HepG2 (cell line): Measurements from ENCODE around the gene PHF2. TPM values are rescaled to one million over a fixed set of nuclear protein-coding genes. Genes with fewer than 3 reads are reported as not detected.

ENCODE experiments used
- CBX1 ChIP-seq: IDR thresholded peaks from one replicate; pipeline ENCODE4 v1.6.1; 2016; ENCODE audit warnings: antibody characterized with exemption, low read depth
- CREB1 ChIP-seq, 2 experiments: fragments of 450-650 bp in 1 of 2; IDR thresholded peaks; 2 replicates each; pipeline ENCODE4 v1.6.1; 2016 to 2017; ENCODE audit warnings: control low read depth in 1 of 2, mild to moderate bottlenecking in 1 of 2, missing compliant biosample characterization in 1 of 2, missing genetic modification characterization in 1 of 2
- GZF1 ChIP-seq: sonication (generic); formaldehyde crosslinking; IDR thresholded peaks from 2 replicates; pipeline ENCODE4 v1.5.1; 2020; ENCODE audit warnings: mild to moderate bottlenecking, missing genetic modification reagents
- HMG20A ChIP-seq: IDR thresholded peaks from 2 replicates; pipeline ENCODE4 v1.6.1; 2016; ENCODE audit warnings: borderline replicate concordance
- HNRNPL ChIP-seq: fragments of 200-400 bp; formaldehyde crosslinking; IDR thresholded peaks from 2 replicates; pipeline ENCODE4 v1.6.1; 2017; ENCODE audit warnings: mild to moderate bottlenecking, low read depth, low read length
- KLF15 ChIP-seq: sonication (generic); formaldehyde crosslinking; IDR thresholded peaks from 2 replicates; pipeline ENCODE4 v1.8.1; 2023; ENCODE audit warnings: borderline replicate concordance, mild to moderate bottlenecking, inconsistent platforms, missing genetic modification reagents, mixed read lengths
- LBX2 ChIP-seq: sonication (generic); formaldehyde crosslinking; IDR thresholded peaks from 2 replicates; pipeline ENCODE4 v1.5.0; 2020; ENCODE audit warnings: missing genetic modification reagents, mild to moderate bottlenecking, borderline replicate concordance
- MXI1 ChIP-seq: IDR thresholded peaks from 3 replicates; pipeline ENCODE4 v1.6.1; 2012; ENCODE audit warnings: low read depth, low read length, inconsistent platforms, borderline replicate concordance
- NR0B2 ChIP-seq: sonication (generic); formaldehyde crosslinking; IDR thresholded peaks from 2 replicates; pipeline ENCODE4 v1.4.0; 2020; ENCODE audit warnings: mild to moderate bottlenecking, missing genetic modification reagents
- ONECUT2 ChIP-seq: sonication (generic); formaldehyde crosslinking; IDR thresholded peaks from 2 replicates; pipeline ENCODE4 v1.4.0; 2020; ENCODE audit warnings: missing genetic modification reagents
- SNAPC4 ChIP-seq: sonication (generic); formaldehyde crosslinking; IDR thresholded peaks from 2 replicates; pipeline ENCODE4 v1.4.0; 2020; ENCODE audit warnings: mild to moderate bottlenecking, missing genetic modification reagents
- XBP1 ChIP-seq: sonication (generic); formaldehyde crosslinking; IDR thresholded peaks from 2 replicates; pipeline ENCODE4 v1.5.0; 2020; ENCODE audit warnings: missing genetic modification reagents
- YEATS2 ChIP-seq: sonication (generic); formaldehyde crosslinking; IDR thresholded peaks from 2 replicates; pipeline ENCODE4 v1.4.0; 2020; ENCODE audit warnings: missing genetic modification reagents, borderline replicate concordance
- ZFP36L2 ChIP-seq: sonication (generic); formaldehyde crosslinking; IDR thresholded peaks from 2 replicates; pipeline ENCODE4 v1.4.0; 2020; ENCODE audit warnings: missing genetic modification reagents
- ZNF20 ChIP-seq: sonication (generic); formaldehyde crosslinking; IDR thresholded peaks from 2 replicates; pipeline ENCODE4 v1.4.0; 2020; ENCODE audit warnings: mild to moderate bottlenecking, moderate library complexity, missing genetic modification reagents
- ZNF256 ChIP-seq: sonication (generic); formaldehyde crosslinking; conservative IDR thresholded peaks from 2 replicates; pipeline ENCODE4 v1.4.0; 2020; ENCODE audit warnings: missing genetic modification reagents
- ZNF263 ChIP-seq: sonication (generic); formaldehyde crosslinking; IDR thresholded peaks from 2 replicates; pipeline ENCODE4 v1.4.0; 2020; ENCODE audit warnings: missing genetic modification reagents
- ZNF451 ChIP-seq: sonication (generic); formaldehyde crosslinking; IDR thresholded peaks from 2 replicates; pipeline ENCODE4 v1.5.0; 2020; ENCODE audit warnings: mild to moderate bottlenecking, missing genetic modification reagents
- ZNF567 ChIP-seq: sonication (generic); formaldehyde crosslinking; IDR thresholded peaks from 2 replicates; pipeline ENCODE4 v1.8.1; 2023; ENCODE audit warnings: mild to moderate bottlenecking, missing genetic modification reagents, borderline replicate concordance
- ZNF761 ChIP-seq: sonication (generic); formaldehyde crosslinking; conservative IDR thresholded peaks from 2 replicates; pipeline ENCODE4 v1.4.0; 2020; ENCODE audit warnings: mild to moderate bottlenecking, missing genetic modification reagents
- ZNF768 ChIP-seq: sonication (generic); formaldehyde crosslinking; IDR thresholded peaks from 2 replicates; pipeline ENCODE4 v1.4.0; 2020; ENCODE audit warnings: missing genetic modification reagents
- polyA plus RNA-seq, 8 experiments: library from polyadenylated mRNA; depleted of rRNA in 3 of 8; stranded (reverse) in 7 of 8; unstranded in 1 of 8; fragments of >200 nt; fragmentation: Illumina TruSeq in 4 of 8; extraction: Trizol in 4 of 8; gene quantifications; 2 replicates each; pipeline versions ENCODE4 v1.2.1 to v1.2.3, GENCODE V29; 2011 to 2016; ENCODE audit warnings: low read depth in 4 of 8, missing spikeins in 1 of 8, mixed read lengths in 1 of 8; ENCODE audit not compliant: insufficient read depth in 1 of 8
- total RNA-seq, 5 experiments: library from RNA; depleted of rRNA; stranded (reverse); fragments of >200 nt; fragmentation: Illumina TruSeq; extraction: Trizol; gene quantifications; 2 replicates each; pipeline ENCODE4 v1.2.3, GENCODE V29; 2016; ENCODE audit warnings: low read depth in 1 of 5
- TF ChIP-seq, protein P1 (sequence below): sonication (generic); formaldehyde crosslinking; IDR thresholded peaks from 2 replicates; pipeline ENCODE4 v1.4.0; 2020; ENCODE audit warnings: missing genetic modification reagents

The PHF2 gene
- total and polyA plus RNA-seq, 2 of the 13 experiments (the other 11 are each of a cell fraction or from before 2014, with no cell fraction given), result 6.6 to 9.1 TPM

- TF ChIP-seq, protein P1, sequence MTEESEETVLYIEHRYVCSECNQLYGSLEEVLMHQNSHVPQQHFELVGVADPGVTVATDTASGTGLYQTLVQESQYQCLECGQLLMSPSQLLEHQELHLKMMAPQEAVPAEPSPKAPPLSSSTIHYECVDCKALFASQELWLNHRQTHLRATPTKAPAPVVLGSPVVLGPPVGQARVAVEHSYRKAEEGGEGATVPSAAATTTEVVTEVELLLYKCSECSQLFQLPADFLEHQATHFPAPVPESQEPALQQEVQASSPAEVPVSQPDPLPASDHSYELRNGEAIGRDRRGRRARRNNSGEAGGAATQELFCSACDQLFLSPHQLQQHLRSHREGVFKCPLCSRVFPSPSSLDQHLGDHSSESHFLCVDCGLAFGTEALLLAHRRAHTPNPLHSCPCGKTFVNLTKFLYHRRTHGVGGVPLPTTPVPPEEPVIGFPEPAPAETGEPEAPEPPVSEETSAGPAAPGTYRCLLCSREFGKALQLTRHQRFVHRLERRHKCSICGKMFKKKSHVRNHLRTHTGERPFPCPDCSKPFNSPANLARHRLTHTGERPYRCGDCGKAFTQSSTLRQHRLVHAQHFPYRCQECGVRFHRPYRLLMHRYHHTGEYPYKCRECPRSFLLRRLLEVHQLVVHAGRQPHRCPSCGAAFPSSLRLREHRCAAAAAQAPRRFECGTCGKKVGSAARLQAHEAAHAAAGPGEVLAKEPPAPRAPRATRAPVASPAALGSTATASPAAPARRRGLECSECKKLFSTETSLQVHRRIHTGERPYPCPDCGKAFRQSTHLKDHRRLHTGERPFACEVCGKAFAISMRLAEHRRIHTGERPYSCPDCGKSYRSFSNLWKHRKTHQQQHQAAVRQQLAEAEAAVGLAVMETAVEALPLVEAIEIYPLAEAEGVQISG (CRISPR knock-in tag), result 0 out of 2 replicates have a peak, but pooled peaks have one; percentile 24
- TF ChIP-seq NR0B2 (CRISPR knock-in tag) (no peak), HMG20A (CRISPR knock-in tag) (no peak), ZFP36L2 (CRISPR knock-in tag) (no peak), SNAPC4 (CRISPR knock-in tag) (no peak), ZNF768 (CRISPR knock-in tag) (no peak), ZNF263 (0 out of 2 replicates have a peak, but pooled peaks have one; percentile 18), XBP1 (CRISPR knock-in tag) (no peak), KLF15 (no peak), ZNF256 (no peak), ZNF567 (CRISPR knock-in tag) (no peak), CREB1 (IDR thresholded peaks at IDR 0.05) (no peak), CREB1 (CRISPR knock-in tag; IDR thresholded peaks at IDR 0.05) (no peak), CBX1 (no peak), ZNF20 (CRISPR knock-in tag) (no peak), YEATS2 (CRISPR knock-in tag) (no peak), ZNF761 (no peak), ONECUT2 (CRISPR knock-in tag) (no peak), MXI1 (no peak), ZNF451 (no peak), HNRNPL (peak; percentile 68), LBX2 (CRISPR knock-in tag) (no peak), GZF1 (CRISPR knock-in tag) (no peak)
Measured at GRCh38 chr9:93574900-93575795, 1.2 kb upstream of the PHF2 start (continued).
